GM18505 (cell line): ENCODE results near the gene KAZN.

Experiments used
- ATAC-seq: cut with Tn5 transposase; IDR thresholded peaks from one replicate; pipeline ENCODE4 v1.9.1; 2021; ENCODE audit not compliant: unreplicated experiment
- POLR2A ChIP-seq: IDR thresholded peaks from 4 replicates; pipeline ENCODE4 v1.6.1; 2011; ENCODE audit warnings: borderline replicate concordance; ENCODE audit not compliant: insufficient read depth, insufficient read length; ENCODE audit errors: extremely low read depth

KAZN gene

DNA sequence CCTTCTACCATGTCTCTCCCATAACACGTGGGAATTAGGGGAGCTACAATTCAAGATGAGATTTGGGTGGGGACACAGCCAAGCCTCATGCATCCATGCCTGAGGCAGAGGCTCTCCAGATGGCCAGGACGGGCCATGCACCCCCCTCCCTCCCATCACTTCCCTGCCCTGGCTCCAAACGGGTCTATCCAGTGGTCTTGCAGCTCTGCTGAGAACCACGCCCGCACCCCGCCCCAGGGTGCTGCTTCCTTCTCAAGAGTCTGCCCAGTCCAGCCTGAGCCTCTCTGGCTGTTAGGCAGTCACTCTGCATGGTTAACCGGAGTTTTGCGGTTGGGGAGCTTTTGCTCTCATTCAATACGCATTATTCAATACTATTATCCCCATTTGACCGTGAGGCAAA lies 423.6 kb downstream of the KAZN start:
- no peak for ATAC-seq

DNA sequence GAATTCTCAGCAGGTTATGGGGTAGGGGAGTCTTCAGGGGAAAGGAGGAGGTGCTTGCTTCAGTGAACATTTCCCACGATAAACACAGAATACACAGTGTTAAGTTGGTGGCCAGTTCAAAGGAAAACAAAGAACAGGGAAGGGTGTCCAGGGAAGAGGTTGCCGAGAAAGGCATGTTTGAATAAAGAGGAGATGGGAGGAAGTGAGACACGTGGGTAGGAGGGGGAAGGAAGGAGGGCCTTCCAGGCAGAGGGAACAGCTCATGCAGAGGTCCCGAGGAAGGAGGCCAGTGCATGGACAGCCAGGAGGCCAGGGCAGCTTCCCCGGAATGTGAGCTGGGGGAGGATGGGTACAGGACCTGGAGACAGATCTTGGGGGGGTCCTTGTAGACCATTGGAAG lies 424.7 kb downstream of the KAZN start:
- no peak for ATAC-seq
- no peak for TF ChIP-seq POLR2A

More for the DNA sequence above, 423.6 kb downstream of the KAZN start:
- no peak for TF ChIP-seq POLR2A

DNA sequence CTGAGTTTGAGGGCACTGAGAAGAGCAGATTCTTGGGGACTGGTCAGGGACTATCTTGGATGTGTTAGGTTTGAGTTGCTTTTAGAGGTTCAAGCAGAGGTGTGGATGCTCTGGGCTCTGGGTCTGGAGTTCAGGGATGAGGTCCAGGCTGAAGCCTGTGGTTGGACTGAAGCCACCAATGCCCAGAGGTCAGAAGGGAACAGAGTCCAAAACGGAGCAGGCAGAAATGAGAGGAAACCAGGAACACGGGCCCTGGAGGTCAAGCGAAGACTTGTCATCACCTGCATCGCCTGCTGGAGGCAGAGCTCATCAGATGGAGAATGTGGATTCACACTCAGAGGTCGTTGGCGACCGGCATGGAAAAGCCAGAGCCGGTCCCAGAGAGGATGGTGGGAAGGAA lies 425.5 kb downstream of the KAZN start:
- no peak for TF ChIP-seq POLR2A
- ATAC-seq: no peak

DNA sequence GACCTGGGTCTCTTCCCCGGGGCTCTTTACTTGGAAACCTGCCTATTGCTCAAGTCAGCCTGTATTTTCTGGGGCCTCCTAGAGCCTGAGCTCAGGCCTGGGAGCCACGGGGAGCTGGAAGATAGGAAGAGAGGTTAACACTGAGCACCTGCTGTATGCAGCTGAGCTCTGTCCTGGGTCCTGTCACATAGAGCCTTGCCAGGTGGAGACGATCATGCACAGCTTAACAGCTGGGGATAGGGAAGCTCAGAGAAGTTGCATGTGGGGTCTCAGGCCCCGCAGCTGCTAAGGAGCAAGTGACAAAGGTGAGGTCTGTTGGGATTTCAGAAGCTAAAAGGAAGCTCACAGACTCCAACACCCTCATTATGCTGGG lies 427.6 kb downstream of the KAZN start:
- no peak for TF ChIP-seq POLR2A
- no peak for ATAC-seq

DNA sequence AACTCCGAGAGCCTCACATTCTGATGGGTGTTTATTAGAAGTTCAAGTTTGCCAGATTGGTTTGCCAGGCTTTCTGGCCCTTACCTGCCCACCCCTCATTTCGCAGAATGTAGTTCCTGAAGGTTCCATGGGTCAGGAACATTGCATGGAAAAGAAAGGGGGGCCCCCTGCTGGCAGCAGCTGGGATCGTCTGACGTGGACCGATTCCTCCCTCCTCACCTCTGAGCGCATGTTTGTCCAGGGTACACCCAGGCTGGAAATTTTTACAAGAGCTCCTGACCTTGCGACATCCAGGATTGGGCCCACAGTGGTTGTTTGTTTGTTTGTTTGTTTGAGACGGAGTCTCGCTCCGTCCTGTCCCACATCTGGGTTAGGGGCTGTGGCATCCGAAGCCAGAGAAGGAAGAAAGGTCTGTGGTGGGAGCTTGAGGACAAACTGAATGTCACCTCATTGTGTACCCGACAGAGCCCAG lies 429.1 kb downstream of the KAZN start:
- TF ChIP-seq POLR2A: no peak
- ATAC-seq: no peak

DNA sequence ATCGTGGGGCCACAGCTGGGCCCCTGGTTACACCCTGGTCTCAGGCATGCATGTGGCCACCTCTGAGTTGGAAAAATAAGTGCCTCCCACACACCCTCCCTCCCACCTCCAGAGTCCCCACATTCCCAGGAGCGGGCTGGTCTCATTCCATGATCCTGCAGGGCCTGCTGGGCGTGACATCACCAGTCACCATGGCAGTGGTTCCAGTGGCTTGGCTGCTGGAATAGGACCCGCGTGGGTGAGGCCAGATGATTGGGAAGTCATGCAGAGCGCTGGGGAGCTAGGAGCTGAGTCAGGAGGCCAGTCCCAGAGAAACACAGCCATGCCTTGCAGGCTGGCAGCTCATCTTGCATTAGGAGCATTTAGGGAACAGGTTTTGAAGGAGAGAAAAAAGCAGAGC lies 429.6 kb downstream of the KAZN start:
- no peak for ATAC-seq
- no peak for TF ChIP-seq POLR2A

DNA sequence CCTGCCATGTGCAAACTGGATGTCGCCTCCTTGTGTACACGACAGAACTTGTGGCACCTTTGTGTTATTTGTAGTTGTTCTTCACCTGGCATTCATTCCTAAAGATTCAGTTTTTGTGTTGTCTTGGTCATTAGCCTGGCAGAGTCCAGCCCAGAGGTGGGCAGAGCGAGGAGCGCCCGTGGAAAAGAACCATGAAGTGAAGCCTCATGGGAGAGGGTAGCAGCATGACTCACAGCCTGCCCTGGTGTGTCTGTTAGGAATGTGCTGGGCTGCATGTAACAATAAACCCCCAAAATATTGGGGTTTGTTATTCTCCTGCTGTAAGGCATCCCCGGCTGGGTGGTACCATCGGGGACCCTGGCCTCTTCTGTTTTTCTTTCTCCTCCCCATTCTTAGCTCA lies 430.1 kb downstream of the KAZN start:
- no peak for TF ChIP-seq POLR2A
- no peak for ATAC-seq

DNA sequence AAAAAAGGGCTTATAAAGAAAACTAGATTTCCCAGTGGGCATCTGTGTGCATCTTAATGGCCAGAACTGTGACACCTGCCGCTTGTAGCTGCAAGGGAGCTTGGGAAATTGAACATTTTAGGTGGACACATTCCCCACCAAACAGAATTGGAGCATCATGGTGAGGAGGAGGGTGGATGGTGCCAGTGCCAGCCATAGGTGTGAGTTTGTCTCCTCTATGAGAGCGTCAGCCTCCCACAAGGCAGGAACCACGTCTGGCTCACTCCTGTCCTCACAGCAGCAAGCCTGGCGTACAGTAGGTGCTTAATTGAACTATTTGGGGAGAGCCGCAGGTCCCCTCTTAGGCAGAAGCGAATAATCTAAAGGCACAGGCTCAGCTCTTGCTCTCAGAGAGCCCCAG lies 430.6 kb downstream of the KAZN start:
- no peak for TF ChIP-seq POLR2A

DNA sequence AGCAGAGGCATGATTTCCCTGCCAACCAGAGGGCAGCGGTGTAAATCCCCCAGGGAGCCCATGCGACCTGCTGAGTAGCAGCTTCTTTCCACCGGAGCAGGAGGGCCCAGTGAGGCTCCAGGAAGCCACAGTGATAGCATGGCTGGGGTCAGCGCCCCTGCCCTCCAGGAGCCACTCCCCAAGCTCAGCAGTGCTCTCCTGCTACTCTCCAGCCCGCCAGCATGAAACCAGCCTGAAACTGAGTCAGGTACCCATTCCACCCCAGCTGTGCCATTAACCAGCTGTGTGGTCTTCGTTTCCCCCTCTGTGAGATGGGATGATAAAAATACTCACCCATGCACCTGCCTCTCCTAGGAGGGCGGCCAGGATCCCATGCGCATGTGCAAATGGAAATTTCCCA lies 431.3 kb downstream of the KAZN start:
- no peak for TF ChIP-seq POLR2A
- ATAC-seq: no peak

More for the DNA sequence above, 430.6 kb downstream of the KAZN start:
- ATAC-seq: no peak

DNA sequence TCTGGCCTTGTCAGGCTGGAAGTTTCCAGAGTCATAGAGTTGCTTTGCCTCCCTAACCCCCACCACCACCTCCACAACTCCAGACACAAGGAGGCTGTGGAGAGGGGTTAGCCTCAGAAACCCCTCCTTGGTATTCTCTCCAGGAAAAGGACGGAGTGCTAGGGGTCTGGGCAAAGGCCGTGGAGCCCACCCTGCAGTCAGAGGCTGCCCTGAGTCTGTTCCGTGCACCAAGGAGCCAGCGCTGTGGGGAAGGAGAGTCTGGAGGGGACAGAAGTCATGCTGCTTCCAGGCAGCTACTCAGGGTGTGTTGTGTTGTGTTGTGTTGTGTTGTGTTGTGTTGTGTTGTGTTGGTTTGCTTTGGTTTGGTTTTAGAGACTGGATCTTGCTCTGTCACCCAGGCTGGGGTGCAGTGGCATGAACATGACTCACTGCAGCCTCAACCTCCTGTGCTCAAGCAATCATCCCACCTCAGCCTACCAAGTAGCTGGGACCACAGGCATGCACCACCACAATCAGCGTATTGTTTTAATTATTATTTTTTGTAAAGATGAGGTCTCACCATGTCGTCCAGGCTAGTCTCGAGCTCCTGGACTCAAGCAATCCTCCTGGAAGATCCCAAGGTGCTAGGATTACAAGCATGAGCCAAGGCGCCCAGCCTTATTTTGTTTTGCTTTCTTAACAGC lies 432.9 kb downstream of the KAZN start:
- ATAC-seq: no peak
- TF ChIP-seq POLR2A: no peak

DNA sequence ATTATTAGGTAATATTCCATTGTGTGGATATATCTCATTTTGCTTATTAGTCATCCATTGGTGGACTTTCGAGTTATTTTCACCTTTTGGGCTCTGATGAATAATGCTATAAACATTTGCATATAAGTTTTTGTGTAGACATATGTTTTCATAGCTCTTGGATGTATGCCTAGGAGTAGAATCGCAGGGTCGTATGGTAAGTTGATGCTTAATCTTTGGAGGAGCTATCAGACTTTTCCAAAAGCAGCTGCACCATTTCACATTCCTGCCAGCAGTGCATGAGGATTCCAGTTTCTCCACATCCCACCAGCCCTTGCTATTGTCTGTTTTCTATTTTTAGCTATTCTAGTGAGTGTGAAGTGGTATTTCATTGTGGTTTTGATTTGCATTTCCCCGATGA lies 434.8 kb downstream of the KAZN start:
- no peak for ATAC-seq
- no peak for TF ChIP-seq POLR2A

DNA sequence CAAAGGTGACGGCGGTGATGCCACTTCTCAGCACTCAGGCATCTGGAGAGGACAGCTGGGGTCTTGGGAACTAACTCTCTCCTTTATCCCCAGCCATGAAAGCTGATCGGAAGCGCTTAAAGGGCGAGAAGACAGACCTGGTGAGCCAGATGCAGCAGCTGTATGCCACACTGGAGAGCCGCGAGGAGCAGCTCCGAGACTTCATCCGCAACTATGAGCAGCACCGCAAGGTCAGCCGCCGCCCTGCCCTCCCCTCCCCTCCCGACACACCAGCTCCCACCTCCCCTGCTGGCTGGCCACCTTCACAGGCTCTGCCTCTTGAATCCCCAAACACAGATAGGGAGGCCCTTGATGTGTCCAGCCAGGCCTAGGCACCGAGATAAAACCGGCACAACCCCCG lies 436.2 kb downstream of the KAZN start:
- ATAC-seq: no peak
- TF ChIP-seq POLR2A: no peak

DNA sequence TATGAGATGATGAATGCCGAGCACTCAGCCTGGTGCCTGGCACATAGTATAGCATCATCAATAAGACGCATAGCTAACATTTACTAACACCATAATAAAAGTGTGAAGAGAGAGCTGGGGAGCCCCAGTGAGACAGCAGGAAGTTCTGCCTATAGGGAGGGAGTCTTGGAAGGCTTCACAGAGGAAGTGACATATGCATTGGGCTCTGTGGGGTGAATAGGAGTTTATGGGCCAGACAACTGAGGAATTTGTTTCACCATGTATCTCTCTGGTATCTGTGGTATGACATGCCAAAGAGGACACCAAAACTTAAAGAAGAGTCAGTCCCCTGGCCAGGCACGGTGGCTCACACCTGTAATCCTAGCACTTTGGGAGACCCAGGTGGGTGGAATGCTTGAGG lies 436.8 kb downstream of the KAZN start:
- ATAC-seq: no peak
- TF ChIP-seq POLR2A: no peak

DNA sequence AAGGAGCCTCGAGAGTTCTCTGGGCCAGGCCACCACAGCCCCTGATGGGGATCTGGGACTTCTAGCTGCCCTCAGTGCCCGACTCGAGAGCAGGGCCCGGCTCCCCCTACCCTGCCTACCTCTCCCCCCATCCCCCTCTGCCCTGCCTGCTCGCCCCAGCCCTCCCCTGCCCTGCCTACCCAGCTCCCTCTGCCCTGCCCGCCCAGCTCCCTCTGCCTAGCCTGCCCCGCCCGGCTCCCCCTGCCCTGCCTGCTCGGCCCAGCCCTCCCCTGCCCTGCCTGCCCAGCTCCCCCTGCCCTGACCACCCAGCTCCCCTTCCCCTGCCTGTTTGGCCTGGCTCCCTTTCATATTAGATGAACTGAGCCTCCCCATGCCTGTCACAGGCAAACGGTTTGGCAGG lies 437.6 kb downstream of the KAZN start:
- ATAC-seq: no peak
- TF ChIP-seq POLR2A: no peak

DNA sequence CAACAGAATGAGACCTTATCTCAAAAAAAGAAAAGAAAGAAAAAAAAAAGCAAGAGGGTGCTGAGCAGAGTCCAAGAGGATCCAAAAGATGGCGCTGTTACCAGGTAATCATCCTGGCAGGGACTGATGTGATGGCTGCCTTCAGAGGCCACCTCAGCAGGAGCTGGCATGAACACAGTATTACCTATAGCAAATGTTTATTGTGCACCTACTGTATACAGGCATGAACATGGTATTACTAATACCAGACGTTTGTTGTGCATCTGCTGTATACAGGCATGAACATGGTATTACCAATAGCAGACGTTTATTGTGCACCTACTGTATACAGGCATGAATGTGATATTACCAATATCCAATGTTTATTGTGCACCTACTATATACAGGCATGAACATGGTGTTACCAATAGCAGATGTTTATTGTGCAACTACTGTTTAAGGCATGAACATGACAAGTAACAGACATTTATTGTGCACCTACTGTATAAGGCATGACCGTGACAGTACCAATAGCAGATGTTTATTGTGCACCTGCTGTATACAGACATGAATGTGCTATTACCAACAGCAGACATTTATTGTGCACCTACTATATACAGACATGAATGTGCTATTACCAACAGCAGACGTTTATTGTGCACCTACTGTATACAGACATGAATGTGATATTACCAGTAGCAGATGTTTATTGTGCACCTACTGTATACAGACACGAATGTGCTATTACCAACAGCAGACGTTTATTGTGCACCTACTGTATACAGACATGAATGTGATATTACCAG lies 439.9 kb downstream of the KAZN start:
- ATAC-seq: no peak
- no peak for TF ChIP-seq POLR2A

DNA sequence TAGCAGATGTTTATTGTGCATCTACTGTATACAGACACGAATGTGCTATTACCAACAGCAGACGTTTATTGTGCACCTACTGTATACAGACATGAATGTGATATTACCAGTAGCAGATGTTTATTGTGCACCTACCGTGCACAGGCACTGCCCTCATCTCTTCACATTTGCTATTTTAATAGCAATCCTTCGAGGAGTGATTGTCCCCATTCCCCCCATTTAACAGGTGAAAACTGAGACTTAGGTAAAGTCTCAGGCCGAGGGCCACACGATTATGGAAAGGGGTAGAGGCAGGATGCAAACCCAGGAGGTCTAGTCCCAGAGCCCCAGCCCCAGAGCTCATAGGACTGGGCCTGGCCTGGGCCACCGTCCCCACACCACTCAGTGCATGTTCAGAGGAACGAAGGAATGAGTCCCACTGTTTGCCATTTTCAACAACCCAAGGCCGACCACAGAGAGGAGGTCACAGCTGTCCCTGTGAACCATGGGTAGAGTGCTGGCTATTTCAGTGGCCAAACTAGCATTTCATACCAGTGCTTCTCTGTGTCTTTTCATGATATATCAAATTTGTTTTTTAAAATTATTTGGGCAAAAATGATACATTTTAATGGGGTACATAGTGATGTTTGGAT lies 440.6 kb downstream of the KAZN start:
- no peak for ATAC-seq
- no peak for TF ChIP-seq POLR2A
